Activated CD4-positive, alpha-beta T cell treated with anti-CD3 and anti-CD28 coated beads, Interleukin-2, amount 10 ng/mL, durations not matched to agents 7 days and 5 days (primary cell): ENCODE results near the gene APMAP. TPM values are rescaled to one million over a fixed set of nuclear protein-coding genes. Genes with fewer than 3 reads are reported as not detected.

Experiments
- CTCF ChIA-PET: fragments of 350-600 bp; sonication (Branson Sonifier 250); formaldehyde crosslinking; loops from one replicate; lab custom pipeline; 2021; ENCODE audit warnings: antibody characterized with exemption; lab: Charles Lee
- POLR2A ChIA-PET: fragments of 350-600 bp; sonication (Branson Sonifier 250); formaldehyde crosslinking; loops from one replicate; lab custom pipeline; 2021; ENCODE audit warnings: antibody characterized with exemption; lab: Charles Lee
- DNase-seq: peaks from one replicate; pipeline ENCODE4 v3.0.0-alpha.2; 2020
- H3K27ac Mint-ChIP-seq: one replicate; pipeline ENCODE4 v1.8.0; 2021; ENCODE audit warnings: mild to moderate bottlenecking, moderate library complexity, mixed read lengths
- H3K27me3 Mint-ChIP-seq: one replicate; pipeline ENCODE4 v1.8.0; 2021; ENCODE audit warnings: mixed read lengths
- H3K36me3 Mint-ChIP-seq: one replicate; pipeline ENCODE4 v1.8.0; 2021; ENCODE audit warnings: low read depth, mixed read lengths
- H3K4me1 Mint-ChIP-seq: one replicate; pipeline ENCODE4 v1.8.0; 2021; ENCODE audit warnings: mixed read lengths
- H3K4me3 Mint-ChIP-seq: one replicate; pipeline ENCODE4 v1.8.0; 2021; ENCODE audit warnings: mild to moderate bottlenecking, moderate library complexity, mixed read lengths
- H3K9me3 Mint-ChIP-seq: one replicate; pipeline ENCODE4 v1.8.0; 2021; ENCODE audit warnings: mixed read lengths
- total RNA-seq, 2 experiments: library from RNA; stranded (reverse); gene quantifications; one replicate each; pipeline ENCODE4 v1.2.3, GENCODE V29; 2021

Gene APMAP
- total RNA-seq, 2 experiments from 2014 or later = 38.7 to 41.3 TPM

DNA sequence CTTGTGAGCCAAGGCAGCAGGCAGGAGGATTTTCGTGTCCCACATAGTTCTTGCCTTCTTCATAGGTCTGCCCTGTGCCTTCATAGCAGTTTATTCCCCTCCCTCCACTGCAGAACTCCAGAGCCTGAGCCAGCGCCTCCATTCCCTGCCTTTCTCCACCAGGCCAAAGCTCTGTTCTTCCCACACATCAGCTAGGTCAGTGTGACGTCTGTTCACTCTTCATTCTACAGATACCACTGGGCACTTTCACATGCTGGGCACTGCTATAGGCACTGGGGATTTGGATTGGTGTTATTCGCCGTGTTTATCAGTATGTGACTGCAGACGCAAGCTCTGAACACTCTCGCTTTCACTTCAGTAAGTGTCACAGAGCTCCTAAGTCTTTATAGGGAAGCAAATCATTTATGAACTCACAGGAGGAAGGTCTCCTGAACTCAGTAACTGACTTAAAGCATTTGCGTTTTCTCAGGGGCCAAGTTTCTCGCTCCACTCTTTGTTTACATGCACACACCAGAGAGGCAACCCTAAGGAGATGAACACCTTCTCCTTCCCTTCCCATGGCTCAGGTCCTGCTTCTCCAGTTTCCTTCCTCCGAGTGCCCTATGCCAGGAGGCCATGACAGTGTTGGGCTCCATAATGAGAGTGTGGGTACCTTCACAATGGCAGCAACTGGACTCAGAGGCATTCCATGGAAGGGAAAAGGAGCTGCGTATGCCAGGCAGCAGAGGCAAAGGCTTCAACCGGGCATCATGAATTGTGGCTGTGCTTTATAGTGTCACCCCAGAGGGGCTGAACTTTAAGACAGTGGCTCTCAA lies 6.3 kb upstream of the APMAP start:
- Mint-ChIP-seq H3K4me1 (peaks cover 11% of the 10 kb centered on the region), H3K27me3 (peaks cover 11% of the 10 kb centered on the region), H3K4me3 (no peak overlapping the region), H3K9me3 (no peaks in the 10 kb centered on the region), H3K36me3 (peaks cover 14% of the 10 kb centered on the region), H3K27ac (no peak overlapping the region)
- CTCF ChIA-PET = interaction anchor here (1.2 kb wide), 1 partner anchor 66 kb away, joined by 3 read pairs; no protein-coding TSS in a partner anchor
- no peak for DNase-seq
- POLR2A ChIA-PET = no interaction called here

DNA sequence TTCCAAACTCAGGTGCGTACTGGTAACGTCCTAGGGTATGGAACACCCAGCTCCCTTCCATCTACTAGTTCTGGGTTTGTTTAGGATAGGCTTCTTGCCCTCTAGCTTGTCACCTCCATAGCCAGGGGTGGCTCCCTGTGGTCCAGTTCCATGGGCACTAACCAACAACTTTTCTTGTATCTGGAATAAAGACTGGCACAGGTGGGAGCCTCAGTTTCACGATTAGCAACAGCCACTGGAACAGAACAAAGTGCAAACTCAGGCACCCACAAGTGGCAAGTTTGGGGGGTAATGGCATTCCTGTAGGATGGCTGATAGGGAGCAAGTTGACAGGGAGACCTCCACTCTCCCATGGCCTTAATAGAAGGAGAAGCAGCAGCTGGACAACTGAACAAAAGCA lies 5.6 kb upstream of the APMAP start:
- no peak overlapping the region for H3K4me3 Mint-ChIP-seq
- H3K36me3 Mint-ChIP-seq = peaks cover 11% of the 10 kb centered on the region
- H3K27me3 Mint-ChIP-seq = peaks cover 11% of the 10 kb centered on the region
- peaks cover 16% of the 10 kb centered on the region for H3K4me1 Mint-ChIP-seq
- ChIA-PET POLR2A (interaction anchor here (0.9 kb wide), 1 partner anchor 60 kb away, joined by 3 read pairs; the partner anchor contains the start of gene ACSS1), CTCF (interaction anchor here (1.2 kb wide), 1 partner anchor 67 kb away, joined by 3 read pairs; no protein-coding TSS in a partner anchor)
- no peaks in the 10 kb centered on the region for H3K9me3 Mint-ChIP-seq
- no peak overlapping the region for H3K27ac Mint-ChIP-seq
- no peak for DNase-seq

DNA sequence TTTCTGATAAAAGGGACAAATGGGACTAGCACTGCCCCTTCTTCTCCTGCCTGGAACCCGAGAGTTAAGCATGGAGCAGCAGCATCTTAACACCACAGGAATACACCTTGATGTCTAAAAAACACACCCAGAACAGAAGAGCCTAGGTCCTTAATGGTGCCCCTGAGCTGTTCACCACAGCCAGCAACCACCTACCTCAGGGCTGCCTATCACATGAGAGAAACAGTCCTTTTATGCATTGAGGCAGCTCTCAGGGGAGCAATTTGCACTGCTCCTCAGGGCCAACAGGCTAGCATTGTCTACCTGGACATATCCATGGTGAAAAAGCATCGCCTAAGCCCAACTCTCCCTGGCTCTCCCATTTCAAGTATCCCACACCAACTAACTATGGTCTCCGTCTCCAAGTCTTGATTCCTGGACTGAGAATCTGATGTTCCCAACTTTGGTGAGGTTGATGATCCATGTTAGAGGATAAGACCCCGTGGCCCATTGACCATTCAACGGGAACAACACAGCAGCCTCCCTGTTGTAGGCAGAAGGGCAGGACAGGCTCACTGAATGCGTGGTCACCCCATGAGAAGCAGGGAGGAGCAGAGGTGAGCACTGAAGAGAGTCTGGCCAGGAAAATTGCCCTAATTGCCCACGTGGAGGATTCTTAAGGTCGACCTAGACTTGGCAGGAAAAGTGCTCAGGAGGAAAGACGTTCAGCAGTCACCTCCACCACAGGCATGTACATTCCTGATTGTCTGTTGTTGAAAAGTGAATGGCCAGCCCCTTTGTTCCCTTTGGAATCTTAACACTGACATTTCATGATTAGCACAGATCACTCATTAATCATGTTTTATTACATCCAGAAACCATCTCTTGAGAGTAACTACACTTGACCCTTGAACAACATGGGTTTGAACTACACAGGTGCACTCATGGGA lies 4.2 kb upstream of the APMAP start:
- Mint-ChIP-seq H3K4me1 (peaks cover 19% of the 10 kb centered on the region), H3K36me3 (peaks cover 2% of the 10 kb centered on the region), H3K27ac (no peak overlapping the region), H3K9me3 (no peaks in the 10 kb centered on the region), H3K4me3 (no peak overlapping the region), H3K27me3 (peaks cover 11% of the 10 kb centered on the region)
- ChIA-PET POLR2A (interaction anchor here (0.9 kb wide), 1 partner anchor 62 kb away, joined by 3 read pairs; the partner anchor contains the start of gene ACSS1), CTCF (interaction anchor here (3.7 kb wide), 1 partner anchor 67 kb away, joined by 50 read pairs; no protein-coding TSS in a partner anchor)
- no peak for DNase-seq

DNA sequence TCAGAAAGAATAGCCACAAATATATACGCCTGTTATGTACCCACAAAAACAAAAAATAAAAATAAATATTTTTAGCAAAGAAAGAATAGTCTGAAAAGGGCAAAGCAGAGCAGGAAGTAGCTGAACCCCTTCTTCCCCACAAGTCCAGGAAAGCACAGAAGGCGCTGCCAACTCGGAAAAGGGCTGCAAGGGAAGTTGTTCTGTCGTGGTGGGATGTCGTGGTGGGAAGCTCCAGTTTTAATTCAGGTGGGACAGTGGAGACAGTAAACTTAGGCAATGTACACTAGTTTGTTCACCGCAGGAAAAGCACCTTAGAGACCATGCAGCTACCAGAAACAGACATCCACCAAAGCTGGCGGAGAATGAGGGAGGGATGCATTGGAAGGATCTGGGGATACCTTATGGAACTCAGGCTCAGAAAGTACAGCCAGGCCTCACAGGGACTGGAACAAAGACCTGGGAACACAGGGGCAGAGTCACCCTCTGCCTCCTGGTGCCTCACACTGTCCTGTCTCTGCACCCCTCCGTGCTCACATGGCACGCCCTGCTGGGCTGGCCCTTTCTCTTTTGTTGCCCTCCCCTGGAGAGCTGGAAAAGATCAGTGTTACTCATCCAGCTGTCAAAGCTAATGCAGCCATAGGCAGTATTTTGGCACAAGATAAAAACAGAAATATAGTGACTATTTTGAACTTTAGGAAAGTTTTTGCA lies 3.3 kb upstream of the APMAP start:
- Mint-ChIP-seq H3K9me3 (no peaks in the 10 kb centered on the region), H3K4me3 (no peak overlapping the region), H3K27ac (no peak overlapping the region), H3K4me1 (peaks cover 27% of the 10 kb centered on the region), H3K27me3 (peaks cover 11% of the 10 kb centered on the region), H3K36me3 (peaks cover 3% of the 10 kb centered on the region)
- DNase-seq = no peak
- POLR2A ChIA-PET = no interaction called here
- CTCF ChIA-PET = interaction anchor here (0.9 to 3.7 kb wide), 4 partner anchors 12 to 253 kb away, joined by 3 to 50 read pairs (median 4); partner anchors contain the start of gene ACSS1

DNA sequence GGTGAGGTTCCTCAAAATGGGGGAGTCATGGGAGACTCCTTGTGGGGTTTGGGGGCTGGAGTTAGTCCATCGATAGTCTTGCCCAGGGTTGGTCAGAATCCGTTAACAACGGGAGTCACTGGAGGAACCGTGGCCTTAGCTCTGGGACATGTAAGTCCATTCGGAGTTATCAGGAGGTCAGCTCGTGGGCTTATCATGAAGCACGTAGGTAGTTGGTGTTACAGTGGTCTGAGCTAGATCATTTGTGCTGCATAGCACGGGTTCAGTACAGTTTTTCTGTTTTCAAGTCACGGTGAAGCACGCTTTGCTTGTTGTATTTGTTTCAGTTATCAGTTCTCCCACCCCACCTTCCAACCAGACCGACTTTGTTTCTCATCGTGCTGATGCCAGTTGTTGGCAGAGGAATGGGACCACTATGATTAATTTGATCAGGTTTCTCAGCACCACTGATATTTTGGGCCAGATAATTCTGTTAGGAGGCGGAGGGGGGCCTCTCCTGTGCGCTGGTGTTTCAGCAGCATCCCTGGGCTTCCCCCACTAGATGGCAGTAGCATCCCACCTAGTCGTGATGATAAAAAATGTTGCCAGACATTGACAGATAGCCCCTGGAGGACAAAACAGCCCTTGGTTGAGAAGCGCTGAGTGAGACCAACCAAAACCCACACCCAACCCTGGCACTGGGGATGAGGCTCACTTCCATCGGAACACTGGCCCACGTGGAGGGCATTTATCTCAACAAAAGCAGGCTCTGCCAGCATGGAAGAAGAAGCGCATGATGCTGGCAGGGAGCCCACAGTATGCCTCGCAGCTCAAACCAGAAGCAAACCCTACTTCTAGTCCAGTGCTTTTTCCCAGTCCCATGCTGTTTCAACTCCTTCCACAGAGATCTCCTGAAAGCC lies 2.2 kb upstream of the APMAP start:
- Mint-ChIP-seq H3K9me3 (no peaks in the 10 kb centered on the region), H3K4me3 (no peak overlapping the region), H3K4me1 (peaks cover 38% of the 10 kb centered on the region), H3K36me3 (peaks cover 12% of the 10 kb centered on the region), H3K27ac (peak overlapping the region; percentile 5), H3K27me3 (peaks cover 11% of the 10 kb centered on the region)
- DNase-seq = peak; percentile 88
- ChIA-PET CTCF (interaction anchor here (0.7 to 3.7 kb wide), 10 partner anchors 13 to 404 kb away, joined by 3 to 50 read pairs (median 3); partner anchors contain the start of gene ACSS1), POLR2A (no interaction called here)

DNA sequence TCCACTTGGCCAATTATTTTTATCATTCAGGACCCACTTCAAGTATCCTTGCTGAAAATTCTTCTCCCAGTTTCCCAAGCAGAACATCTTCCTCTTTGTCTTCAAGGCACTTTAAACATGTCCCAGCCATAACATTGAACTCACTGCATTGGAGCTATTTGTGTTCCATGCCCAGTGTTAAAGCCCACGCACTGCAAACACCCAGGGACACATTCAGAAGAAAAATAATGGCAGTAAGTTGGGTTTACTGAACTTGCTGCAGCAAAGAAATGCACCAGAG lies 1.6 kb upstream of the APMAP start:
- no peak for DNase-seq
- peak overlapping the region; percentile 5 for H3K27ac Mint-ChIP-seq
- H3K4me1 Mint-ChIP-seq = peaks cover 44% of the 10 kb centered on the region
- POLR2A ChIA-PET = no interaction called here
- CTCF ChIA-PET = interaction anchor here (0.7 to 3.7 kb wide), 7 partner anchors 29 to 405 kb away, joined by 3 to 50 read pairs (median 3); partner anchors contain the start of gene ACSS1
- no peak overlapping the region for H3K4me3 Mint-ChIP-seq
- peaks cover 11% of the 10 kb centered on the region for H3K27me3 Mint-ChIP-seq
- peaks cover 14% of the 10 kb centered on the region for H3K36me3 Mint-ChIP-seq
- H3K9me3 Mint-ChIP-seq = no peaks in the 10 kb centered on the region

DNA sequence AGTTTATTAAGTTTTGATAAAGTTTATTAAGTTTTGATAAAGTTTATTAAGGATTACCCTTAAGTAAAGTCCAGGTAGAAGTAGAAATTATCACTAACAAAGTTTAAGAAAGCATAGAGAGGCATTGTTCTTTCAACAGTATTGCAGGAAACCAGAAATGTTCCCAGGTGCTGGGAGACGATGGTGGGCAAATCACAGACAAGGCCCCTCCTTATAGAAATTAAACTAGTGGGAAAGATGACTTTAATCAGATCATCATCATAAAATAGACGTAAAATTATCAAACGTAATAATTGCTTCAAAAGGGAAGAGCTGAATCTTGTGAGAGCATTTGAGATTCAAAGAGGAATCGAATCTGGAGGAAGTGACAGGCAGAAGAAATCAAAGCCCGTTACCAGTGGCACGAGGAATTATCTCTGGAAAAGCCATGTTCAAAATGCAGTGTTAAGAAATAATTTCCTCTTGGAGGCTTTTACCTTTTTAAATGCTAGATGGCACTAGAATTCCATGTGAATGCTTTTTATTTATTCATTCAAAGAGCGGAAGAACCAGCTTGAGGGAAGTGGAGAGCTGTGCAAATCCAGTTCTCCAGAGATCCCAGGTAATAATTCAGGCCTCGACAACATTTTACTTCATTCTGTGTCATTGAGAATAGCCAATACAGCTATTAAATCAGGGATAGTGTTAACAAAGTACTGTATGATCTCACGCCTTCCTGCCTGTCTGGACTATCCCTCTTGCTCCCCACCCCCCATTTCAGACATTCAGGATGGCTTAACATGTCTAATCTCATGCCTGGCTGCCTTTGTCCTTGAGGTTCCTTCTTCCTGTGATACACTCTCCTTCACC lies 1.0 kb upstream of the APMAP start:
- Mint-ChIP-seq H3K9me3 (no peaks in the 10 kb centered on the region), H3K36me3 (peaks cover 20% of the 10 kb centered on the region), H3K27me3 (peaks cover 5% of the 10 kb centered on the region), H3K4me1 (peaks cover 49% of the 10 kb centered on the region), H3K4me3 (peak overlapping the region; percentile 97), H3K27ac (peak overlapping the region; percentile 97)
- POLR2A ChIA-PET = no interaction called here
- CTCF ChIA-PET = interaction anchor here (0.7 to 3.7 kb wide), 8 partner anchors 29 to 405 kb away, joined by 3 to 50 read pairs (median 3); partner anchors contain the start of gene ACSS1
- DNase-seq = no peak

DNA sequence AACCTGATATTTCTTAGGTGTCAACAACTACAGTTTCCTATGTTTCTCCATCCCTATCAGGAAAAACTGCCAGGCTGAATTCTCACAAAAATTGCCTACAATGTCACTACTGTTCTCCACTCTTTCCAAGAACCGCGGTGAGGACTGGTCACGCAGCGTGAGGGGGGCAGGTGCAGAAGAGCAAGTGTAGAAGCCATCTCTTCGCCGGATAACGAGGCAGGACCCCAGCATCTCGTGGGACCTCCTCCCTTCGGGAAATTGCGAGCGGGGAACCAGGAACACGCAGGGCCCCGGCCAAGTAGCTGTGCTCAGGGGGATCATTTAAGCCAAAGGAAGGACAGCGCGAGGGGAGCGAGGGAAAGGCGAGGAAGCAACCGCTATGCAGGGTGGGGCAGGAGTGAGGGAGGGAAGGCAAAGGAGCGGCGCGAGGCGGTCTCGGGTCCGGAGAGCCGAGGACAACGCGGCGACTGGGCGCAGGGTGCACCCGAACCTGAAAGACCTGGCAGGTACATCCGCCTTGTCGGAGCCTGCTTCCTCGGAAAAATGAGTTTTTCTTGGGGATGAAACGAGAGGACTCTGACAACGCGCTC lies 559 bp downstream of the APMAP start:
- Mint-ChIP-seq H3K27ac (peak overlapping the region; percentile 97), H3K27me3 (peaks cover 4% of the 10 kb centered on the region), H3K4me3 (peak overlapping the region; percentile 97), H3K9me3 (no peaks in the 10 kb centered on the region), H3K4me1 (peaks cover 62% of the 10 kb centered on the region), H3K36me3 (peaks cover 27% of the 10 kb centered on the region)
- CTCF ChIA-PET = interaction anchor here (1.0 kb wide), 1 partner anchor 91 kb away, joined by 3 read pairs; no protein-coding TSS in a partner anchor
- DNase-seq = peak; percentile 9
- POLR2A ChIA-PET = no interaction called here

DNA sequence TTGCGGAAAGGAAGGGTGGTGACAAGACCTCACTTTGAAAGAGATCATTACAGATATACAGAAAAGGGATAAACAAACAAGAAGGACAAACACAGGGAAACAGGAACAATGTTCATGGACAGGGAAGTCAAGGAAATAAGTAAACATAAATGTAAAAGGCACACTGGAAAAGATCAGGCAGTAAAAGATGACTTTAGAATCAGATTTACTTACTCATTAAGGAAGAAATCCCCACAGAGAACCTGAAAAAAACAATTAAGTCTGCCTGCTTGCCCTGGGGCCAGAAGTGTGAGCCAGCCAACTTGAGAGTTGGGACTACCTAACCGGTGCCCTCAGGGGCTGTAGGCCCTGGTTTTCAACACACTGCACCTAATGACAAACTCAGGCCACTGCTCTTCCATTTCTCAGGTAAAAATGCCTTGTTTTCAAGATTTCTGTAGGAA lies 1.7 kb downstream of the APMAP start:
- no peak for DNase-seq
- ChIA-PET CTCF (no interaction called here), POLR2A (no interaction called here)
- peak overlapping the region; percentile 97 for H3K4me3 Mint-ChIP-seq
- H3K36me3 Mint-ChIP-seq = peaks cover 29% of the 10 kb centered on the region
- H3K9me3 Mint-ChIP-seq = no peaks in the 10 kb centered on the region
- H3K27ac Mint-ChIP-seq = peak overlapping the region; percentile 97
- peaks cover 70% of the 10 kb centered on the region for H3K4me1 Mint-ChIP-seq
- no peaks in the 10 kb centered on the region for H3K27me3 Mint-ChIP-seq

DNA sequence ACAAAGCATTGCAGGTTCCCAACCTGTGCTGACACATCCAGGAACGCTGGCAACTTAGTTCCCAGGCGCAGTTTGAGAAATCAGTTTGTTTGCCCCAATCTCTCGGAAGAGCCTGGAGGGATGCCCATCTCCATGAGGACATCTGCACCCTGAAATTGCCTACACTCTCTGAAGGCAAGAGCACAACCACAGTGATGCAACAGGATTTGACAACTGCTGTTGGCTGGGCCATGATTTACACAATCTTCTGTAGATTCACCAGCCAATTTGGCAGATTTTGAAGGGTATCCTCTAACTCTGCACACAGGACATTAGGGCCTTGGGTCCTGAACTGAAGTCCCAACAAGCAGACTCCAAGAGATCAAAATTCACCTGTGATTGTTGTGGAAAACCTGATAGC lies 3.4 kb downstream of the APMAP start:
- H3K4me3 Mint-ChIP-seq = no peak overlapping the region
- CTCF ChIA-PET = interaction anchor here (1.2 to 1.5 kb wide), 3 partner anchors 73 to 293 kb away, joined by 3 to 4 read pairs (median 4); no protein-coding TSS in a partner anchor

More for the DNA sequence above, 3.4 kb downstream of the APMAP start:
- Mint-ChIP-seq H3K27ac (no peak overlapping the region), H3K4me1 (peaks cover 77% of the 10 kb centered on the region), H3K9me3 (no peaks in the 10 kb centered on the region), H3K27me3 (no peaks in the 10 kb centered on the region), H3K36me3 (peaks cover 29% of the 10 kb centered on the region)
- DNase-seq = no peak
- POLR2A ChIA-PET = no interaction called here
